Parietal lobe (tissue), 1 donor: ENCODE results near the gene PMEL. TPM values are rescaled to one million over a fixed set of nuclear protein-coding genes. Genes with fewer than 3 reads are reported as not detected.

ENCODE experiments used
- total RNA-seq: library from RNA; depleted of rRNA; stranded (reverse); fragments of >200 nt; gene quantifications from one replicate; pipeline ENCODE4 v1.2.3, GENCODE V29; 2014

Gene PMEL
- not detected for total RNA-seq

GRCh38 chr12:55965941-55966407, at the start of gene PMEL:
Gene PMEL, minus strand, starts transcription at chr12:55966042. Its CDS starts 31 bp downstream, at chr12:55966011.

DNA sequence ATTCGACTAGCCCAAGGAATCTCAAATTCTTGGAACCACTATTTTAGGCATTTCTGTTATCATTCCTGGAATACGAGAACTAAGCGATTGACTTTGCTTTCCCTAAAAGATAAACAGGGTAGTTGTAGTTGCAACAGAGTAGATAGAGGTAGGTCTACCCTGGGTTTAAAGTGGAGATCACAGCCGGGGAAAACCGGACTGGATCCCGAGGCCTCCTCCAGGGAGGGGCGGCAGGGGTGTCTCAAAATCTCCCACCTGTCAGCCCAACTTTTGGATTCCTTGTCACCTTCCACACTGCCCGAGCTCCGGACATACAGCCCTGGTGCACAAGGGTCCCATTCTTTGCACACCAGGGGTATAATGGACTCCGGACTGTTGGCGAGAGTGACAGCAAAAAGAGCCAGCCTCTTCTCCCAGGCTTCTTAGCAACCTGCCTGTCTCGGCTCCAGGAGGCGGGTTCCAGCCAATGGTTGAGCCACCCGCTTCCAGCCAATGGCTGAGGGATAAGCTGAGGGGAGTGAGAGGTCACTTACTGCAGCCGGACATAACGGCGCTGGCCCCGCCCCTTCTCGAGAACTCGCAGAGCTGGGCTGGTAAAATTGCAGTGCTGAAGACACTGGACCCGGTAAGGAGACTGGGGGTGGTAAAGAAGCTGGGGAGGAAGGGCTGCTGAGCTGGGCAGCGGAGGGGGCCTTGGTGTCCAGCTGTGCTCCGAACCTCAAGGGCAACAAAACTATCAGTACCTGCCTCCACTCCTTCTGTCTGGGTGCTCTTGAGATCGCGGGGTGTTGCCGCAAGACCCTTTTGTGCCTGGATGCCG, 31.1 kb upstream of the PMEL start, which contains the start of gene SUOX:
TSS of gene SUOX (plus strand) at position 562 of the 820 bp plus-strand sequence. CDS start 4,946 bp downstream, outside the sequence.

DNA sequence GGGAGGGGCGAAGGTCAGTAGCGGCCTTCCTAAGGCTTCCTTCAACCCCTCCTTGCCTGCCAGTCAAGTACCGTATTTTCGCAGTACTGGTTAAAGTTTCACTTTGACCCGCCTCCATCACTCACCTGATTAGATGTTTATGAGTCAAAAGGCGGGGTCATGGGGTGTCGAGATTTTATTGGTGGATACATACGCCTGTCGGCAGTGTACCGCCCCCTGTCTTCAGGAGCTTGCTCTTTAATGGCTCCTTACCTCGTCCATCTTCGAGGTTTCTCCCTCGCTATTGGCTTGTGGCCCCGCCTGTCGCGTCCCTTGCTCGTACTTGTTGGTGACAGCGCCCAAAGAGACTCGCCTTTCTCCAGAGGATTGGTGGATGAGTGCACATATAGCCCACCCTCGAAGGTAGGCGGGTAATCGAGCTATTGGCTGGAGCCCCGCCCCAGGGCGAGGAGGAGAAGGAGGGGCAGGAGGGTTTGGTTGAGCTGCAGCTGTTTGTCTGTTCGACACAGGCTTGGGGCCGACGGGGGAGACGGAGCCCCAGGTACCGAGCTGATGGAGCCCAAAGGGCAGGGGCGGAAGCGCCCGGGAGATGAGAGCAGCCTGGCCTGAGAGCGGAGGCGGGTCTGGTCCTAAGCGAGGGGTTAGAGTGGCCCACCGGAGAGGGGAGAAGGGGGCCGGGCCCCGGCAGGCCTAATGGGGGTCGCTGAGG, 7.9 kb upstream of the PMEL start, which contains the start of gene RAB5B:
TSS of gene RAB5B (plus strand) at position 480 of the 709 bp plus-strand sequence. CDS start 12,883 bp downstream, outside the sequence.

GRCh38 chr12:55966408-55967281, 803 bp upstream of the PMEL start, which contains the start of gene CDK2:
Gene CDK2, plus strand, starts transcription at chr12:55966830. Its CDS starts 179 bp downstream, at chr12:55967009.

DNA sequence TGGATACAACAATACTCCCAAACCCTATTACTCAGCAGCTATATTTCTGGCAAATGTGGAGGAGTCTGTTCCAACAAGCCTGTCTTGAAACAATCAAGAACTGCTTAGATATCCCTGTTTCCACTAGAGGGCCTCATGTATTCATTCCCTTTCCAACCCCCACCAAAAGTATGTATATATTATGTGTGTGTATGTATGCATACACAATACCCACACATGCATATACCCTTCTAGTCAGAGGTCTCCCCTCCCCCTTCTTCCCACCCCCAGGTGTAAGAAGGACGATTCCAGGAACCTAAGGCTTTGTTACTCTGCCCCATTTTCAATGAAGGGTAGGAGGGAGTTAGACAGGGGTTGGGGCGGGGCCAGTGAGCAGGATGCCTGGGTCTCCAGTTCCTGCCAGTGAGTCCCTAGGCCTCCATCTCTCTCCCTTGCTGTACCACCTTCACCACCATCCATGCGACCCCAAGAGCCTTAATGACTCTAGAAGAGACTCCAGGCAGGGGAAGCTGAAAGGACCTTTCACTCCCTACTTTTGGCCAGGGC, 35.0 kb downstream of the PMEL start, which contains the start of gene DGKA:
TSS of gene DGKA (plus strand) at position 392 of the 546 bp plus-strand sequence. CDS start 5,342 bp downstream, outside the sequence.

DNA sequence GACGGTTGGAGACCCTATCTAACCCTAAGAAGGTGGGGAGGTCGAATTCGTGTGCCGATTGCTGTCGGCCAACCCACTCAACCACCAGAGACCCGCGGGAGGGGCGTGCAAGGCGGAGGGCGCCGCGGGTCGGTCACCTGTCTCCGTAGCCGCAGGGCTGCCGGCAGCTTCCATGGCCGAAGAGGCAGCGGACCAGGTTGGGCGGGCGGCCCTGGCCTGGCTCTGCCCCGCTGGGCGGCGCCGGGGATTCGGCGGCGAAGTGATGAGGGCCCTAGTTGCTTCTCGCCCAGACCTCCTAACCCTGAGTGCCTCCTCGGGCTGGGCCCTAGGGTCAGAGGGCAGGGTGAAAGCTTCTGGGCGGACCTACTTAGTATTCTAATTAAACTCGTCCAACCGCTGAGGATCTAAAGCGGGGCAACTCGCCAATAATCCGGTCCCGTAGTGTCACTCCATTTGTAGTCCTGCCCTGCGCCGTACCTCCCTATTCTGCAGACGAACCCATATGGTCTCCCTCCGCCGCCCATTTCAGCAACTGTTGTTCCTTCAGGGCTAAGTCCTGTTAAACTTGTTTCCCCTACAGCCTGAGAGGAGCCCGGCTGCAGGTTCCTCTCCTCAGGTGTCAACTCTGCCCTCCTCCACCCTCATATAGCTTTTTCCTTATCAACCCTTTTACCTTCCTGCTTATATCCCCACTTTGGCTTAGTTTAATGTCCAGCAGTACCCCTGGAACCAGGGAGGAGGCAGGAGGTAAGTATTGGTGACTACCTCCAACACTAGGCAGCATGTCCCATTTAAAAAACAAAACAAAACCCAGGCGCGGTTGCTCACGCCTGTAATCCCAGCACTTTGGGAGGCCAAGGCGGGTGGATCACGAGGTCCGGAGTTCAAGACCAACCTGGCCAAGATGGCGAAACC, 38.0 kb downstream of the PMEL start, which contains the start of gene PYM1:
TSS of gene PYM1 (minus strand) at position 307 of the 915 bp plus-strand sequence. CDS start at position 174, 133 bp downstream.

Other genes starting within 250 kb of the PMEL start
- gene BLOC1S1, start 250.0 kb downstream of the PMEL start, total RNA-seq: 22.8 TPM
- 9.1 TPM for gene RDH5, start 245.6 kb downstream of the PMEL start, total RNA-seq
- gene CD63, start 237.0 kb downstream of the PMEL start, total RNA-seq: 119 TPM
- 11.0 TPM for gene GDF11, start 222.9 kb downstream of the PMEL start, total RNA-seq
- gene SARNP, start 148.3 kb downstream of the PMEL start, total RNA-seq: 84.2 TPM
- 5.9 TPM for gene ORMDL2, start 148.0 kb downstream of the PMEL start, total RNA-seq
- gene DNAJC14, start 136.5 kb downstream of the PMEL start, total RNA-seq: 31.9 TPM
- not detected for gene MMP19, start 123.1 kb downstream of the PMEL start, total RNA-seq
- 14.4 TPM for gene PYM1, start 38.1 kb downstream of the PMEL start, total RNA-seq
- gene DGKA, start 34.9 kb downstream of the PMEL start, total RNA-seq: 13.5 TPM
- gene CDK2, start 788 bp upstream of the PMEL start, total RNA-seq: 10.6 TPM
- gene RAB5B, start 8.0 kb upstream of the PMEL start, total RNA-seq: 62.0 TPM
- gene SUOX, start 31.2 kb upstream of the PMEL start, total RNA-seq: 11.9 TPM
- 8.5 TPM for gene IKZF4, start 55.0 kb upstream of the PMEL start, total RNA-seq
- 22.8 TPM for gene RPS26, start 75.9 kb upstream of the PMEL start, total RNA-seq
- 3.4 TPM for gene ERBB3, start 114.1 kb upstream of the PMEL start, total RNA-seq
- gene PA2G4, start 138.5 kb upstream of the PMEL start, total RNA-seq: 91.7 TPM
- 1,201 TPM for gene RPL41, start 150.6 kb upstream of the PMEL start, total RNA-seq
- 12.8 TPM for gene ZC3H10, start 152.2 kb upstream of the PMEL start, total RNA-seq
- 24.4 TPM for gene ESYT1, start 162.2 kb upstream of the PMEL start, total RNA-seq
- 91.1 TPM for gene MYL6B, start 186.5 kb upstream of the PMEL start, total RNA-seq
- gene MYL6, start 192.3 kb upstream of the PMEL start, total RNA-seq: 311 TPM
- gene SMARCC2, start 223.4 kb upstream of the PMEL start, total RNA-seq: 149 TPM